OCI-LY7 (cell line): ENCODE data around the gene APCDD1. TPM values are rescaled to one million over a fixed set of nuclear protein-coding genes. Genes with fewer than 3 reads are reported as not detected.
A peak's percentile ranks its signal among the peaks of the same experiment; 100 is the strongest.

Experiments
- BruUV-seq: library from RNA; stranded (reverse); fragments of 400-500 nt; replicated peaks from 2 replicates; lab custom pipeline; 2021; lab: Mats Ljungman, UMichigan
- CTCF ChIA-PET: fragments of 300-600 bp; sonication (Branson Sonifier 250); formaldehyde crosslinking; loops from one replicate; lab custom pipeline; 2022; ENCODE audit warnings: antibody characterized with exemption; ENCODE audit not compliant: unreplicated experiment; lab: Charles Lee
- POLR2A ChIA-PET: fragments of 300-600 bp; sonication (Branson Sonifier 250); formaldehyde crosslinking; loops from one replicate; lab custom pipeline; 2022; ENCODE audit warnings: antibody characterized with exemption; lab: Charles Lee
- DNase-seq: peaks from one replicate; pipeline ENCODE4 v3.0.0-alpha.2; 2015; ENCODE audit warnings: low spot score
- H2AFZ ChIP-seq: fragments of 200-600 bp; sonication (generic), shearing (Covaris generic); 2 replicates; pipeline ENCODE4 v1.6.1; 2014; ENCODE audit warnings: mild to moderate bottlenecking, antibody characterized with exemption, low read length, moderate library complexity
- H3K27ac ChIP-seq: fragments of 200-600 bp; sonication (generic); 2 replicates; pipeline ENCODE4 v1.5.1; 2014; ENCODE audit warnings: mixed run types, low read depth, mild to moderate bottlenecking, moderate library complexity, low read length, inconsistent platforms; ENCODE audit not compliant: poor library complexity, severe bottlenecking
- H3K36me3 ChIP-seq: fragments of 200-600 bp; sonication (generic); 2 replicates; pipeline ENCODE4 v1.6.1; 2014; ENCODE audit warnings: mild to moderate bottlenecking, antibody characterized with exemption, low read length, moderate library complexity, mixed read lengths; ENCODE audit not compliant: insufficient read depth
- H3K4me1 ChIP-seq: fragments of 200-600 bp; sonication (generic); 2 replicates; pipeline ENCODE4 v1.5.1; 2014; ENCODE audit warnings: mild to moderate bottlenecking, low read length; ENCODE audit not compliant: insufficient read depth, poor library complexity, severe bottlenecking
- H3K4me2 ChIP-seq: fragments of 200-600 bp; sonication (generic); 2 replicates; pipeline ENCODE4 v1.6.1; 2014; ENCODE audit warnings: mild to moderate bottlenecking, low read length
- H3K4me3 ChIP-seq: fragments of 200-600 bp; sonication (generic); 2 replicates; pipeline ENCODE4 v1.5.1; 2014; ENCODE audit warnings: mild to moderate bottlenecking, low read depth, low read length; ENCODE audit not compliant: poor library complexity, severe bottlenecking
- H3K79me2 ChIP-seq: fragments of 200-600 bp; sonication (generic); 2 replicates; pipeline ENCODE4 v1.6.1; 2016; ENCODE audit warnings: low read depth, mild to moderate bottlenecking, low read length, moderate library complexity, mixed read lengths; ENCODE audit not compliant: insufficient read depth
- H3K9me2 ChIP-seq: fragments of 200-600 bp; sonication (generic); 2 replicates; pipeline ENCODE4 v1.6.1; 2016; ENCODE audit warnings: mild to moderate bottlenecking, low read length, mixed read lengths; ENCODE audit not compliant: insufficient read depth
- H3K9me3 ChIP-seq: fragments of 200-600 bp; sonication (generic); 2 replicates; pipeline ENCODE4 v1.6.1; 2014; ENCODE audit warnings: mild to moderate bottlenecking, mixed run types, low read length, mixed read lengths
- H4K20me1 ChIP-seq: fragments of 200-600 bp; sonication (generic); 2 replicates; pipeline ENCODE4 v1.6.1; 2014; ENCODE audit warnings: mild to moderate bottlenecking, antibody characterized with exemption, low read length, moderate library complexity, mixed read lengths; ENCODE audit not compliant: insufficient read depth
- EZH2phosphoT487 ChIP-seq: fragments of 200-600 bp; sonication (generic); IDR thresholded peaks from 2 replicates; pipeline ENCODE4 v1.6.1; 2018; ENCODE audit warnings: low read depth, borderline replicate concordance, mild to moderate bottlenecking, mixed run types, antibody characterized with exemption, low read length, moderate library complexity, mixed read lengths
- intact Hi-C: fragments of 100-400 bp; cut with micrococcal nuclease; formaldehyde crosslinking; loops from one replicate; pipeline ENCODE4 v1.10.0; 2022; ENCODE audit not compliant: unreplicated experiment
- total RNA-seq, 2 experiments: library from RNA; depleted of rRNA in 1 of 2; stranded (reverse); fragments of >200 nt in 1 of 2; shearing (Covaris generic) in 1 of 2; gene quantifications; 2 replicates each; pipeline ENCODE4 v1.2.3, GENCODE V29; 2014 to 2022
- TF ChIP-seq, protein P1 (sequence below): fragments of 200-600 bp; sonication (generic); conservative IDR thresholded peaks from 2 replicates; pipeline ENCODE4 v1.5.1; 2014; ENCODE audit warnings: mild to moderate bottlenecking, antibody characterized with exemption, low read length, moderate library complexity, mixed read lengths

The APCDD1 gene
- total RNA-seq, 2 experiments from 2014 or later, result not detected

DNA sequence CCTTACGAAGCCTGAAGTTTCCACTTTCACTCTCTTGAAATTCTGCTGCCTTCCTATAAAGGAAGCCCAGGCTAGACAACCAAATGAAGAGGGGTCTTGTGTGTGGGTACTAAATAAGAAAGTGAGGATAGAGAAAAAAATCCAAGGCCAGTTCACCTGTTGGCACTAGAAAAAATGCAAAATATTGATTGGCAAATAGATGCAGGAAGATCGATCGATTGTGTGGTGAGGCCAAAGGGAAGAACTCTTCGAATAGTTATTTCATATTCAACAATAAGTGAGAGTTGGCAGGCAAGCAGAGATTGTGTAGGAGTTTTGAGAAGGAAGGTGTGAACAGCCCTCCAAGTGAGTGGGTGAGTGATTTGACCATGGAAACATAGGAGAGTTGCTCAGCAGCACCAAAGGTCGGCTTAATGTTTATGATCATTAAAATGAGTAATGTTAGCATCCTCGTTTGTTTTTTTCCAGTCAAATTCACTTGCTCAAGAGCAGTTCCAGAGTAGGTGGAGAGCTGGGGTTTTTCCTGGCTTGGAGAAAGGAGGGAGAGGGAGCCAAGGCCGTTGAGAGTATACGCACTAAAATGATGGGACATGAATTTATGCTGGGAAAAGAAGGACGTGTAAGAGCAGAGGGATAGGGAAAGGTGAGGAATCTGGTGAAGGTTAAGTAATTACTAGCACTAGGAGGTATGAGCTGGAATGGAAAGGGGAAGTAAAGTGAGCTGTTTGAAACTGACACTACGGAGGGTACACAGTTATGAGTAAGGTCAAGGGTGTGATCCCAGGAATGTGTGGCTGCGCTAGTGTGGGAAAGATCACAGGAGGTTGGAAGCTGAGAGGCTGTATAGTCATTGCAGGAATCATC lies 70.3 kb downstream of the APCDD1 start:
- Histone ChIP-seq H3K9me2 (no peaks in the 10 kb centered on the region), H3K4me2 (peak overlapping the region; percentile 72), H3K9me3 (no peaks in the 10 kb centered on the region), H3K36me3 (no peaks in the 10 kb centered on the region), H3K4me1 (peaks cover 38% of the 10 kb centered on the region), H3K4me3 (peak overlapping the region; percentile 81), H3K79me2 (peaks cover 35% of the 10 kb centered on the region), H4K20me1 (peaks cover 14% of the 10 kb centered on the region; the same call in 1 of the 2 replicates), H2AFZ (peak overlapping the region; percentile 100), H3K27ac (no peak overlapping the region)
- TF ChIP-seq, protein P1, sequence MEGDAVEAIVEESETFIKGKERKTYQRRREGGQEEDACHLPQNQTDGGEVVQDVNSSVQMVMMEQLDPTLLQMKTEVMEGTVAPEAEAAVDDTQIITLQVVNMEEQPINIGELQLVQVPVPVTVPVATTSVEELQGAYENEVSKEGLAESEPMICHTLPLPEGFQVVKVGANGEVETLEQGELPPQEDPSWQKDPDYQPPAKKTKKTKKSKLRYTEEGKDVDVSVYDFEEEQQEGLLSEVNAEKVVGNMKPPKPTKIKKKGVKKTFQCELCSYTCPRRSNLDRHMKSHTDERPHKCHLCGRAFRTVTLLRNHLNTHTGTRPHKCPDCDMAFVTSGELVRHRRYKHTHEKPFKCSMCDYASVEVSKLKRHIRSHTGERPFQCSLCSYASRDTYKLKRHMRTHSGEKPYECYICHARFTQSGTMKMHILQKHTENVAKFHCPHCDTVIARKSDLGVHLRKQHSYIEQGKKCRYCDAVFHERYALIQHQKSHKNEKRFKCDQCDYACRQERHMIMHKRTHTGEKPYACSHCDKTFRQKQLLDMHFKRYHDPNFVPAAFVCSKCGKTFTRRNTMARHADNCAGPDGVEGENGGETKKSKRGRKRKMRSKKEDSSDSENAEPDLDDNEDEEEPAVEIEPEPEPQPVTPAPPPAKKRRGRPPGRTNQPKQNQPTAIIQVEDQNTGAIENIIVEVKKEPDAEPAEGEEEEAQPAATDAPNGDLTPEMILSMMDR, result no peak
- ChIA-PET POLR2A (interaction anchor here (0.7 to 1.2 kb wide), 3 partner anchors 41 to 1326 kb away, joined by 3 to 4 read pairs (median 4); no protein-coding TSS in a partner anchor), CTCF (no interaction called here)
- DNase-seq, result no peak
- BruUV-seq, result no TSS peak
- intact Hi-C loops, result loop anchor here (5.0 to 10.0 kb wide), 2 partner anchors 910 to 1767 kb away; partner anchors contain the start of gene PPP4R1

DNA sequence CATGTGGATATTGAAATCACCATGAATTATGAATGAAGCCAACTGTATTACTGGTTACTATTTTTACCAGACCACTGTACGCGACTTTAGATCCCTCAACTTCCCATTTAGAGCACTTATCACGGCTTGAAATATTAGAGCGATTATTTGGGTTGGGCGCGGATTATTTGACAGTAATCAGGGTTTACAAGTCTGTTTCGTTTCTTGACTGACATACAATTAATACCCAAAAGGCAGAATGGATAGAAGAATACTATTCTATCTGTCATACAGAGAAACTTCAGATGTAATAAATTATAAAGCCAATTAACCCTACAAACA lies 70.9 kb downstream of the APCDD1 start:
- Histone ChIP-seq H3K9me2 (no peaks in the 10 kb centered on the region), H3K4me3 (peak overlapping the region; percentile 81), H2AFZ (peak overlapping the region; percentile 100), H3K9me3 (no peaks in the 10 kb centered on the region), H3K79me2 (peaks cover 41% of the 10 kb centered on the region), H4K20me1 (peaks cover 18% of the 10 kb centered on the region), H3K4me1 (peaks cover 41% of the 10 kb centered on the region), H3K36me3 (peaks cover 2% of the 10 kb centered on the region; the same call in 1 of the 2 replicates), H3K4me2 (peak overlapping the region; percentile 72), H3K27ac (no peak overlapping the region)
- no peak for DNase-seq
- ChIA-PET POLR2A (interaction anchor here (0.7 to 1.2 kb wide), 3 partner anchors 41 to 1325 kb away, joined by 3 to 4 read pairs (median 4); no protein-coding TSS in a partner anchor), CTCF (no interaction called here)
- TF ChIP-seq, protein P1, result no peak
- no peak for TF ChIP-seq EZH2phosphoT487
- intact Hi-C loops, result loop anchor here (5.0 to 10.0 kb wide), 2 partner anchors 911 to 1768 kb away; partner anchors contain the start of gene PPP4R1
- no TSS peak for BruUV-seq
